Thoracic aorta (tissue), 2 donors: ENCODE results near the gene ARL2. TPM values are rescaled to one million over a fixed set of nuclear protein-coding genes. Genes with fewer than 3 reads are reported as not detected.
A peak's percentile ranks its signal among the peaks of the same experiment; 100 is the strongest.
"Not testable (repeated sequence)": the region's sequence is repeated elsewhere in the genome, so short reads cannot be mapped to it uniquely, and the experiment has no call there.

Source experiments
- ATAC-seq: fragments of 150-250 bp; one replicate; pipeline ENCODE4 v1.8.0; 2017; ENCODE audit warnings: low read depth; ENCODE audit not compliant: insufficient number of reproducible peaks, low FRiP score
- DNase-seq: peaks from one replicate; pipeline ENCODE4 v3.0.0-alpha.2; 2020; ENCODE audit warnings: low spot score
- H3K27ac ChIP-seq, 2 donors: fragments of 200-600 bp; sonication (generic); 1 replicate in 1 of 2; 2 replicates in 1 of 2; pipeline ENCODE4 v1.5.1; 2016; ENCODE audit warnings: mild to moderate bottlenecking in 2 of 2, moderate library complexity in 2 of 2
- H3K27me3 ChIP-seq: fragments of 200-600 bp; sonication (generic); replicated peaks from 2 replicates; pipeline ENCODE4 v1.6.0; 2016; ENCODE audit warnings: mild to moderate bottlenecking; ENCODE audit not compliant: insufficient read depth
- H3K36me3 ChIP-seq: fragments of 200-600 bp; sonication (generic); one replicate; pipeline ENCODE4 v1.5.1; 2016
- H3K4me1 ChIP-seq, 2 donors: fragments of 200-600 bp; sonication (generic); 1 replicate in 1 of 2; 2 replicates in 1 of 2; pipeline versions ENCODE4 v1.5.1 to v1.6.0; 2016; ENCODE audit warnings: low read depth in 2 of 2, mild to moderate bottlenecking in 1 of 2; ENCODE audit not compliant: control insufficient read depth in 1 of 2
- H3K4me3 ChIP-seq: fragments of 200-600 bp; sonication (generic); 2 replicates; pipeline ENCODE4 v1.5.1; 2016; ENCODE audit warnings: mild to moderate bottlenecking
- H3K9me3 ChIP-seq: fragments of 200-600 bp; sonication (generic); 2 replicates; pipeline ENCODE4 v1.5.1; 2016
- CTCF ChIP-seq: fragments of 200-600 bp; sonication (generic); IDR thresholded peaks from one replicate; pipeline ENCODE4 v1.5.1; 2019; ENCODE audit warnings: antibody characterized with exemption
- total RNA-seq, 2 donors: library from RNA; depleted of rRNA; stranded (reverse); fragments of >200 nt; gene quantifications; one replicate each; pipeline versions ENCODE4 v1.1.0 to v1.2.3, GENCODE V29; 2016

The ARL2 gene
- total RNA-seq, 2 donors from 2014 or later: 85.5 to 197 TPM

- DNase-seq: no peak
- Histone ChIP-seq H3K36me3 (peaks cover 20% of the 10 kb centered on the region), H3K4me1 (peaks cover 6 to 9% of the 10 kb centered on the region in 2 donors), H3K9me3 (no peaks in the 10 kb centered on the region), H3K4me3 (no peak overlapping the region), H3K27ac (no peak overlapping the region), H3K27me3 (no peaks in the 10 kb centered on the region)
- no peak for TF ChIP-seq CTCF
- ATAC-seq: no peak
Measured at GRCh38 chr11:65019824-65020223, 5.9 kb downstream of the ARL2 start.

DNA sequence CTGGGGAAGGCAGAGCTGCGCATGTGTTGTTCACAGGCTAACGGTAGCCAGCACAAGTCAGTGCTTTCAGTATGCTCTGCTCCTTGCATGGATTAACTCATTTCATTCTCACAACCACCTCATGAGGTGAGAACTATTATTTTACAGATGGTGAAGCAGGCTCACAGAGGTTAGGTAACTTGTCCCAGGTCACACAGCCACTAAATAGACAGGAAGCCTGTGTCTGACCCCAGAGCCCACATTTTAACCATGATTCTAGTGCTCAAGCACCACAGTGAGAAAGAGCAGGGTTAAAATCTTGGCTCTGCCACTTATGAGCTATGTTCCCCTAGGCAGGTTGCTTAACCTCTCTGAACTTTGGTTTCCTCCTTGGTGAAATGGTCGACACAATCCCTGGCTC is 7.0 kb downstream of the ARL2 start:
- ATAC-seq (no peak), DNase-seq (no peak)
- no peak for TF ChIP-seq CTCF
- Histone ChIP-seq H3K4me1 (no peaks in the 10 kb centered on the region), H3K27ac (no peak overlapping the region), H3K9me3 (no peaks in the 10 kb centered on the region), H3K4me3 (no peak overlapping the region), H3K36me3 (peaks cover 20% of the 10 kb centered on the region), H3K27me3 (no peaks in the 10 kb centered on the region)

DNA sequence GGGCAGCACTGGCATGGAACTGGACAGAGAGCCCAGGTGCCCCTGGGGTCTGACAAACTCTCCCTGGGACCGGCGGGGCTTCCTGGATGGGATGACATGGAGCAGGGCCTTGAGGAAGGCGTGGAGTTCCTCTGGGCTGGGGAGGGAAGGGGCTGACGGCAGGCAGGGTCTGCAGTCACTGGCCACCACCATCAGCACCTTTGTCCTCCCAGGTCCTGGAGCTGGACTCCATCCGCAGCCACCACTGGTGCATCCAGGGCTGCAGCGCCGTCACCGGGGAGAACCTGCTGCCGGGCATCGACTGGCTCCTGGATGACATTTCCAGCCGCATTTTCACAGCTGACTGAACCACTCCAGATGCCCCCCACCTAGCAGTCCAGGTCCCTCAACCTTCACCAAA is 7.5 kb downstream of the ARL2 start:
- Histone ChIP-seq H3K4me1 (no peaks in the 10 kb centered on the region), H3K27ac (no peak overlapping the region), H3K27me3 (no peaks in the 10 kb centered on the region), H3K36me3 (peaks cover 20% of the 10 kb centered on the region), H3K4me3 (no peak overlapping the region), H3K9me3 (no peaks in the 10 kb centered on the region)
- TF ChIP-seq CTCF: no peak
- DNase-seq (no peak), ATAC-seq (no peak)

- not testable (repeated sequence) for H3K27me3 ChIP-seq, H3K9me3 ChIP-seq, ATAC-seq, H3K27ac ChIP-seq, H3K4me3 ChIP-seq, DNase-seq
- H3K36me3 ChIP-seq: peaks cover 20% of the 10 kb centered on the region
- H3K4me1 ChIP-seq: peaks cover 4 to 11% of the 10 kb centered on the region in 2 donors
Measured at GRCh38 chr11:65023502-65023901, 9.5 kb downstream of the ARL2 start.

- H3K27ac ChIP-seq: peak overlapping the region; percentile 75 to 77
Measured at GRCh38 chr11:65026810-65027209, 12.8 kb downstream of the ARL2 start.

More at GRCh38 chr11:65026810-65027209, 12.8 kb downstream of the ARL2 start:
- peak; percentile 15 for ATAC-seq
- peak overlapping the region; percentile 75 for H3K4me3 ChIP-seq
- peaks cover 7 to 14% of the 10 kb centered on the region in 2 donors for H3K4me1 ChIP-seq
- TF ChIP-seq CTCF: no peak
- no peak for DNase-seq
- no peaks in the 10 kb centered on the region for H3K27me3 ChIP-seq
- H3K9me3 ChIP-seq: no peaks in the 10 kb centered on the region
- peaks cover 8% of the 10 kb centered on the region for H3K36me3 ChIP-seq
